ENCODE data around the gene SSX5.
"Not testable (repeated sequence)": the region's sequence is repeated elsewhere in the genome, so short reads cannot be mapped to it uniquely, and the experiment has no call there.

The SSX5 gene, protein sequence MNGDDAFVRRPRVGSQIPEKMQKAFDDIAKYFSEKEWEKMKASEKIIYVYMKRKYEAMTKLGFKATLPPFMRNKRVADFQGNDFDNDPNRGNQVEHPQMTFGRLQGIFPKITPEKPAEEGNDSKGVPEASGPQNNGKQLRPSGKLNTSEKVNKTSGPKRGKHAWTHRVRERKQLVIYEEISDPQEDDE

GRCh38 chrX:48196745-48197201 lies at the start of gene SSX5:
Gene SSX5 (minus strand): TSS chrX:48196795. CDS start chrX:48195358, 1,437 bp downstream.
- no peak for DNase-seq (ENCODE audit: low read depth)

GRCh38 chrX:48224196-48224595 lies 27.6 kb upstream of the SSX5 start:
- not testable (repeated sequence) for DNase-seq (ENCODE audit: low read depth)

- not testable (repeated sequence) for DNase-seq (ENCODE audit: low read depth)
These were observed 17.7 kb upstream of the SSX5 start for GRCh38 chrX:48214341-48214740.

GRCh38 chrX:48190024-48190423 lies 6.6 kb downstream of the SSX5 start:
- DNase-seq (ENCODE audit: low read depth): not testable (repeated sequence)

GRCh38 chrX:48181882-48182281 lies 14.7 kb downstream of the SSX5 start:
- DNase-seq (ENCODE audit: low read depth): not testable (repeated sequence)

- DNase-seq (ENCODE audit: low read depth): no peak
These were observed 15.8 kb downstream of the SSX5 start for GRCh38 chrX:48180811-48181210.

DNA sequence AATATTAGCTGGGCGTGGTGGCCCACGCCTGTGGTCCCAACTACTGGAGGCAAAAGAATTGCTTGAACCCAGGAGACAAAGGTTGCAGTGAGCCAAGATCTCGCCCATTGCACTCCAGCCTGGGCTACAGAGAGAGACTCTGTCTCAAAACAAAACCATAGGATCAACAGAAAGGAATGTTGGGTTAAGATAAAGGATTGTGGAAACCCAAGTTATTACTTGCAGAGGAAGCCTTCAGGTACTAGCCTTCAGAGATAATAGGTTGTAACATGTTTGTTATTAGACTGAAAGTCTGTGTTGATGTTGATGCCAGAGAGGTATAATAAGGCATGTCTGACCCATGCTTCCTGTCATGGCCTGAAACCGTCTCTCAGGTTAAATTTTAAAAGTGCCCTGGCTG lies 16.9 kb downstream of the SSX5 start:
- DNase-seq (ENCODE audit: low read depth): no peak

DNA sequence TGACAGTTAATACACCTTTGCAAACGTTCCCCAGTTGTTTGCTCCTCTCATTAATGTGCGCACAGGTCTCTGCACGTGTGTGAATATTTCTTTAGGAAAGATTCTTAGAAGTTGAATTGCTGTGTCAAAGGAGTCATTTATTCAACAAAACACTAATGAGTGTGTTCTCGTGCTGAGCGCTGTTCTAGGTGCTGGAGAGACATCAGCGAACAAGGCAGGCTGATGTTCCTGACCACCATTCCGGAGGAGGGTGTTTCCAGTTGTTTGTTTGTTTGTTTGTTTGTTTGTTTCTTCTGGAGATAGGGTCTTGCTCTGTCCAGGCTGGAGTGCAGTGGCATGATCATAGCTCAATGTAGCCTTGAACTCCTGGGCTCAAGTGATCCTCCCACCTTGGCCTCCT lies 30.3 kb downstream of the SSX5 start:
- DNase-seq (ENCODE audit: low read depth): not testable (repeated sequence)

GRCh38 chrX:48165241-48165640 lies 31.4 kb downstream of the SSX5 start:
- no peak for DNase-seq (ENCODE audit: low read depth)

GRCh38 chrX:48156014-48156413 lies 40.6 kb downstream of the SSX5 start:
- DNase-seq (ENCODE audit: low read depth): no peak

GRCh38 chrX:48154796-48155195 lies 41.8 kb downstream of the SSX5 start:
- DNase-seq (ENCODE audit: low read depth): no peak

GRCh38 chrX:48153769-48154168 lies 42.8 kb downstream of the SSX5 start:
- DNase-seq (ENCODE audit: low read depth): no peak

- DNase-seq (ENCODE audit: low read depth): not testable (repeated sequence)
These were observed 53.9 kb downstream of the SSX5 start for GRCh38 chrX:48142697-48143096.

DNA sequence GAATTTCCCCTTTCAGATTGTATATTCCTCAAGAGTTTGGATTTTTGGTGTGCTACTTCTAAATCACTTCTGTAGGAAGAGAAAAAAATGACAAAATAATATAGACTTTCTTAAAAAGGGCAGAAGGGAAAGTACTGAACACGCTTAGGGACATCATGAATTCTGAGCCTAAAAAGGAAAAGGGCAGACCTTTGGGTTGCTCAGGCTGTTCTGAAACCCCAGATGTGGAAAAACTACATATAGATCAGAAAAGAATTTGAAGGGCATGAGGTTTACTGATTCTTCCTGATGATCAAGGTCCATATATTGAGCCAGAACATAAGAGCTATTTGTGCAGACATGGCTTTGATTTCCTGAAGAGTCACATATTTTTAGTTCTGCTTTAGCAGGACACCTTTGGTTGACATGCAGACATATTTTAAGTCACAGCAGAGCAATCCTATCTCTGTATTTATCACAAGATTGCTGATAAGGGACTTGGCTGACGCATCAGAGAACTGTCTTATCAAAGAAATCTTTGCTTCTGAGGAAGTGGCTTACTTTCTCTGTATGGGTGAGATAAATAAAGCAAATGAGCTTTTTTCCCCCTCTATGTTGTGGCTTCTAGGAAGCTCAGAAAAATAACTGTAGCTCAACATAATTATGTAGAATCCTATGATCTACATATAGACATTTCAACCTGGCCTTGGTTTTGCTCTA lies 54.6 kb downstream of the SSX5 start:
- DNase-seq (ENCODE audit: low read depth): not testable (repeated sequence)

GRCh38 chrX:48139076-48139475 lies 57.5 kb downstream of the SSX5 start:
- DNase-seq (ENCODE audit: low read depth): not testable (repeated sequence)
